ENCODE data around the gene XAGE1B. TPM values are rescaled to one million over a fixed set of nuclear protein-coding genes. Genes with fewer than 3 reads are reported as not detected.

Gene XAGE1B
- total and polyA plus RNA-seq, 2 of the 13 experiments (the other 11 are each of a cell fraction or from before 2014, with no cell fraction given): not detected

DNA sequence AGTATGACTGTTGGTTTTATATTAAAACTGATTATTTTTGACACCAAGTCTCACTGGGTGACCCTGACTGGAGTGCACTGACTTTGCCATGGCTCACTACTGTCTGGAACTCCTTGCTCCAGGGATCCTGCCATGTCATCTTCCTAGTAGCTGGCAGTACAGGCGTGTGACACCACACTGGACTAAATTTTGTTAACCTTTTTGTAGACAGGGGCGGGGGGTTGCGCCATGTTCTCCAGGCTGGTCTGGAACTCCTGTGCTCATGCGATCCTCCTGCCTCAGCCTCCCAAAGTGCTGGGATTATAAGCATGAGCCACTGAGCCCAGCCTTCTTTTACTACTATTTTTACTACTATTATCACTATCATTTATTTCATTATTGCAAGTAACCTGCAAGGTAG lies 12.3 kb downstream of the XAGE1B start:
- H3K4me2 ChIP-seq (ENCODE audit: low read depth, low read length): no peak overlapping the region
- no peak for DNase-seq (ENCODE audit: low spot score)
- H3K9me3 ChIP-seq (ENCODE audit: low read length): no peaks in the 10 kb centered on the region
- FAIRE-seq: no peak
- H3K4me1 ChIP-seq (ENCODE audit: insufficient read depth, low read length): no peaks in the 10 kb centered on the region
- no peaks in the 10 kb centered on the region for H3K36me3 ChIP-seq (replicated peaks in 1 of 2; ENCODE audit: control insufficient read depth in 1 of 2, insufficient read depth in 2 of 2, low read length in 2 of 2)
- ChIA-PET CTCF (ENCODE audit: low intra/inter-chr PET ratio, low total read pairs) (no interaction called here), POLR2A (no interaction called here)
- intact Hi-C loops (cut with micrococcal nuclease; ENCODE audit: unreplicated experiment) (no loop called here), in situ Hi-C loops (cut with HindIII; ENCODE audit: extremely low pct_ligation_motif_present, low pct_unique_long_range_greater_than_20kb) (no loop called here)
- ATAC-seq: no peak
- no peak overlapping the region for H3K9ac ChIP-seq (ENCODE audit: insufficient read depth, low read depth, low read length)
- no peak overlapping the region for H3K27ac ChIP-seq (ENCODE audit: extremely low read length, insufficient read depth, low read length)
- H3K4me3 ChIP-seq (replicated peaks in 1 of 3; ENCODE audit: insufficient read depth in 1 of 3, low read depth in 2 of 3, low read length in 3 of 3): no peak overlapping the region
- no peaks in the 10 kb centered on the region for H3K27me3 ChIP-seq (ENCODE audit: control insufficient read depth in 1 of 2, insufficient read depth in 2 of 2, low read length in 2 of 2)
- no peak overlapping the region for H2AFZ ChIP-seq (ENCODE audit: low read length)
- no peak for TF ChIP-seq NFKB2 (CRISPR knock-in tag; IDR thresholded peaks at IDR 0.05; ENCODE audit: borderline replicate concordance)
- no peak for TF ChIP-seq BORCS8-MEF2B (CRISPR knock-in tag; IDR thresholded peaks at IDR 0.05)
- TF ChIP-seq ZNF556 (CRISPR knock-in tag; IDR thresholded peaks at IDR 0.05; ENCODE audit: borderline replicate concordance): no peak
- no peak for TF ChIP-seq SRY (CRISPR knock-in tag; IDR thresholded peaks at IDR 0.05)
- TF ChIP-seq MTA3 (CRISPR knock-in tag; IDR thresholded peaks at IDR 0.05): no peak
- no peak for TF ChIP-seq ZNF180 (CRISPR knock-in tag; IDR thresholded peaks at IDR 0.05; ENCODE audit: borderline replicate concordance, low read depth)
- no peak for TF ChIP-seq KLF11 (CRISPR knock-in tag; IDR thresholded peaks at IDR 0.05)
- no peak for TF ChIP-seq ZKSCAN5 (CRISPR knock-in tag; IDR thresholded peaks at IDR 0.05)
- TF ChIP-seq, protein P1, sequence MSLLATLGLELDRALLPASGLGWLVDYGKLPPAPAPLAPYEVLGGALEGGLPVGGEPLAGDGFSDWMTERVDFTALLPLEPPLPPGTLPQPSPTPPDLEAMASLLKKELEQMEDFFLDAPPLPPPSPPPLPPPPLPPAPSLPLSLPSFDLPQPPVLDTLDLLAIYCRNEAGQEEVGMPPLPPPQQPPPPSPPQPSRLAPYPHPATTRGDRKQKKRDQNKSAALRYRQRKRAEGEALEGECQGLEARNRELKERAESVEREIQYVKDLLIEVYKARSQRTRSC (CRISPR knock-in tag; IDR thresholded peaks at IDR 0.05; ENCODE audit: low read depth): no peak
- TF ChIP-seq FIP1L1 (IDR thresholded peaks at IDR 0.05; ENCODE audit: borderline replicate concordance, insufficient read depth, low read depth, low read length): no peak
- TF ChIP-seq PRPF4 (IDR thresholded peaks at IDR 0.05; ENCODE audit: low read depth, low read length, poor library complexity, severe bottlenecking): no peak
- no peak for TF ChIP-seq MIER2 (CRISPR knock-in tag; IDR thresholded peaks at IDR 0.05)
- no peak for TF ChIP-seq SMAD9 (CRISPR knock-in tag; IDR thresholded peaks at IDR 0.05)
- TF ChIP-seq, protein P2, sequence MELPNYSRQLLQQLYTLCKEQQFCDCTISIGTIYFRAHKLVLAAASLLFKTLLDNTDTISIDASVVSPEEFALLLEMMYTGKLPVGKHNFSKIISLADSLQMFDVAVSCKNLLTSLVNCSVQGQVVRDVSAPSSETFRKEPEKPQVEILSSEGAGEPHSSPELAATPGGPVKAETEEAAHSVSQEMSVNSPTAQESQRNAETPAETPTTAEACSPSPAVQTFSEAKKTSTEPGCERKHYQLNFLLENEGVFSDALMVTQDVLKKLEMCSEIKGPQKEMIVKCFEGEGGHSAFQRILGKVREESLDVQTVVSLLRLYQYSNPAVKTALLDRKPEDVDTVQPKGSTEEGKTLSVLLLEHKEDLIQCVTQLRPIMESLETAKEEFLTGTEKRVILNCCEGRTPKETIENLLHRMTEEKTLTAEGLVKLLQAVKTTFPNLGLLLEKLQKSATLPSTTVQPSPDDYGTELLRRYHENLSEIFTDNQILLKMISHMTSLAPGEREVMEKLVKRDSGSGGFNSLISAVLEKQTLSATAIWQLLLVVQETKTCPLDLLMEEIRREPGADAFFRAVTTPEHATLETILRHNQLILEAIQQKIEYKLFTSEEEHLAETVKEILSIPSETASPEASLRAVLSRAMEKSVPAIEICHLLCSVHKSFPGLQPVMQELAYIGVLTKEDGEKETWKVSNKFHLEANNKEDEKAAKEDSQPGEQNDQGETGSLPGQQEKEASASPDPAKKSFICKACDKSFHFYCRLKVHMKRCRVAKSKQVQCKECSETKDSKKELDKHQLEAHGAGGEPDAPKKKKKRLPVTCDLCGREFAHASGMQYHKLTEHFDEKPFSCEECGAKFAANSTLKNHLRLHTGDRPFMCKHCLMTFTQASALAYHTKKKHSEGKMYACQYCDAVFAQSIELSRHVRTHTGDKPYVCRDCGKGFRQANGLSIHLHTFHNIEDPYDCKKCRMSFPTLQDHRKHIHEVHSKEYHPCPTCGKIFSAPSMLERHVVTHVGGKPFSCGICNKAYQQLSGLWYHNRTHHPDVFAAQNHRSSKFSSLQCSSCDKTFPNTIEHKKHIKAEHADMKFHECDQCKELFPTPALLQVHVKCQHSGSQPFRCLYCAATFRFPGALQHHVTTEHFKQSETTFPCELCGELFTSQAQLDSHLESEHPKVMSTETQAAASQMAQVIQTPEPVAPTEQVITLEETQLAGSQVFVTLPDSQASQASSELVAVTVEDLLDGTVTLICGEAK (IDR thresholded peaks at IDR 0.05): no peak
- TF ChIP-seq, protein P2 (CRISPR knock-in tag; IDR thresholded peaks at IDR 0.05): no peak
- no peaks in the 10 kb centered on the region for H3K79me2 ChIP-seq (ENCODE audit: insufficient read depth, low read length)
- BruUV-seq (replicated peaks): no TSS peak
- WGBS (ENCODE audit: low lambda C conversion rate): no CpG with 5 or more reads among the region's 4 CpGs
- no peaks in the 10 kb centered on the region for H4K20me1 ChIP-seq (ENCODE audit: insufficient read depth, low read length)
